ENCODE data around the gene TGIF2. TPM values are rescaled to one million over a fixed set of nuclear protein-coding genes. Genes with fewer than 3 reads are reported as not detected.

The TGIF2 gene
- total RNA-seq, 1 experiment from 2014 or later: 71.1 TPM

GRCh38 chr20:36574366-36575135 lies 1.2 kb downstream of the TGIF2 start (continued):
- TF ChIP-seq, protein P1, sequence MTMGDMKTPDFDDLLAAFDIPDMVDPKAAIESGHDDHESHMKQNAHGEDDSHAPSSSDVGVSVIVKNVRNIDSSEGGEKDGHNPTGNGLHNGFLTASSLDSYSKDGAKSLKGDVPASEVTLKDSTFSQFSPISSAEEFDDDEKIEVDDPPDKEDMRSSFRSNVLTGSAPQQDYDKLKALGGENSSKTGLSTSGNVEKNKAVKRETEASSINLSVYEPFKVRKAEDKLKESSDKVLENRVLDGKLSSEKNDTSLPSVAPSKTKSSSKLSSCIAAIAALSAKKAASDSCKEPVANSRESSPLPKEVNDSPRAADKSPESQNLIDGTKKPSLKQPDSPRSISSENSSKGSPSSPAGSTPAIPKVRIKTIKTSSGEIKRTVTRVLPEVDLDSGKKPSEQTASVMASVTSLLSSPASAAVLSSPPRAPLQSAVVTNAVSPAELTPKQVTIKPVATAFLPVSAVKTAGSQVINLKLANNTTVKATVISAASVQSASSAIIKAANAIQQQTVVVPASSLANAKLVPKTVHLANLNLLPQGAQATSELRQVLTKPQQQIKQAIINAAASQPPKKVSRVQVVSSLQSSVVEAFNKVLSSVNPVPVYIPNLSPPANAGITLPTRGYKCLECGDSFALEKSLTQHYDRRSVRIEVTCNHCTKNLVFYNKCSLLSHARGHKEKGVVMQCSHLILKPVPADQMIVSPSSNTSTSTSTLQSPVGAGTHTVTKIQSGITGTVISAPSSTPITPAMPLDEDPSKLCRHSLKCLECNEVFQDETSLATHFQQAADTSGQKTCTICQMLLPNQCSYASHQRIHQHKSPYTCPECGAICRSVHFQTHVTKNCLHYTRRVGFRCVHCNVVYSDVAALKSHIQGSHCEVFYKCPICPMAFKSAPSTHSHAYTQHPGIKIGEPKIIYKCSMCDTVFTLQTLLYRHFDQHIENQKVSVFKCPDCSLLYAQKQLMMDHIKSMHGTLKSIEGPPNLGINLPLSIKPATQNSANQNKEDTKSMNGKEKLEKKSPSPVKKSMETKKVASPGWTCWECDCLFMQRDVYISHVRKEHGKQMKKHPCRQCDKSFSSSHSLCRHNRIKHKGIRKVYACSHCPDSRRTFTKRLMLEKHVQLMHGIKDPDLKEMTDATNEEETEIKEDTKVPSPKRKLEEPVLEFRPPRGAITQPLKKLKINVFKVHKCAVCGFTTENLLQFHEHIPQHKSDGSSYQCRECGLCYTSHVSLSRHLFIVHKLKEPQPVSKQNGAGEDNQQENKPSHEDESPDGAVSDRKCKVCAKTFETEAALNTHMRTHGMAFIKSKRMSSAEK (CRISPR knock-in tag; IDR thresholded peaks at IDR 0.05; ENCODE audit: borderline replicate concordance): no peak
- TF ChIP-seq AR (CRISPR knock-in tag; IDR thresholded peaks at IDR 0.05): no peak
- no peak for TF ChIP-seq ZNF416 (CRISPR knock-in tag; IDR thresholded peaks at IDR 0.05)
- no peak for TF ChIP-seq IRF2 (CRISPR knock-in tag; IDR thresholded peaks at IDR 0.05; ENCODE audit: borderline replicate concordance, low read depth)
- TF ChIP-seq E2F4 (CRISPR knock-in tag; IDR thresholded peaks at IDR 0.05; ENCODE audit: borderline replicate concordance, low read depth): no peak
- TF ChIP-seq MXD4 (CRISPR knock-in tag; IDR thresholded peaks at IDR 0.05; ENCODE audit: borderline replicate concordance): no peak
- TF ChIP-seq USF1 (CRISPR knock-in tag; IDR thresholded peaks at IDR 0.05): no peak; the same call in 1 of the 2 replicates
- TF ChIP-seq ZNF281 (CRISPR knock-in tag; IDR thresholded peaks at IDR 0.05): 0 out of 2 replicates have a peak, but pooled peaks have one; percentile 32
- no peak for TF ChIP-seq OVOL2 (CRISPR knock-in tag; IDR thresholded peaks at IDR 0.05; ENCODE audit: borderline replicate concordance)
- TF ChIP-seq, protein P2, sequence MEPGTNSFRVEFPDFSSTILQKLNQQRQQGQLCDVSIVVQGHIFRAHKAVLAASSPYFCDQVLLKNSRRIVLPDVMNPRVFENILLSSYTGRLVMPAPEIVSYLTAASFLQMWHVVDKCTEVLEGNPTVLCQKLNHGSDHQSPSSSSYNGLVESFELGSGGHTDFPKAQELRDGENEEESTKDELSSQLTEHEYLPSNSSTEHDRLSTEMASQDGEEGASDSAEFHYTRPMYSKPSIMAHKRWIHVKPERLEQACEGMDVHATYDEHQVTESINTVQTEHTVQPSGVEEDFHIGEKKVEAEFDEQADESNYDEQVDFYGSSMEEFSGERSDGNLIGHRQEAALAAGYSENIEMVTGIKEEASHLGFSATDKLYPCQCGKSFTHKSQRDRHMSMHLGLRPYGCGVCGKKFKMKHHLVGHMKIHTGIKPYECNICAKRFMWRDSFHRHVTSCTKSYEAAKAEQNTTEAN (CRISPR knock-in tag; IDR thresholded peaks at IDR 0.05): 0 out of 2 replicates have a peak, but pooled peaks have one; percentile 54
- peak; percentile 69; the same call in 1 of the 2 replicates for TF ChIP-seq MYBL2 (CRISPR knock-in tag; IDR thresholded peaks at IDR 0.05)
- TF ChIP-seq NR2C2 (CRISPR knock-in tag; IDR thresholded peaks at IDR 0.05): no peak
- TF ChIP-seq, protein P3, sequence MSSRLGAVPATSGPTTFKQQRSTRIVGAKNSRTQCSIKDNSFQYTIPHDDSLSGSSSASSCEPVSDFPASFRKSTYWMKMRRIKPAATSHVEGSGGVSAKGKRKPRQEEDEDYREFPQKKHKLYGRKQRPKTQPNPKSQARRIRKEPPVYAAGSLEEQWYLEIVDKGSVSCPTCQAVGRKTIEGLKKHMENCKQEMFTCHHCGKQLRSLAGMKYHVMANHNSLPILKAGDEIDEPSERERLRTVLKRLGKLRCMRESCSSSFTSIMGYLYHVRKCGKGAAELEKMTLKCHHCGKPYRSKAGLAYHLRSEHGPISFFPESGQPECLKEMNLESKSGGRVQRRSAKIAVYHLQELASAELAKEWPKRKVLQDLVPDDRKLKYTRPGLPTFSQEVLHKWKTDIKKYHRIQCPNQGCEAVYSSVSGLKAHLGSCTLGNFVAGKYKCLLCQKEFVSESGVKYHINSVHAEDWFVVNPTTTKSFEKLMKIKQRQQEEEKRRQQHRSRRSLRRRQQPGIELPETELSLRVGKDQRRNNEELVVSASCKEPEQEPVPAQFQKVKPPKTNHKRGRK (CRISPR knock-in tag; IDR thresholded peaks at IDR 0.05; ENCODE audit: borderline replicate concordance): no peak
- peak; percentile 88 for TF ChIP-seq MAX (CRISPR knock-in tag; IDR thresholded peaks at IDR 0.05)
- no peak for TF ChIP-seq ZNF425 (CRISPR knock-in tag; conservative IDR thresholded peaks at IDR 0.05)
- peak; percentile 71; the same call in 1 of the 2 replicates for TF ChIP-seq NFE2L1 (CRISPR knock-in tag; IDR thresholded peaks at IDR 0.05)
- no peak for TF ChIP-seq ZNF263 (CRISPR knock-in tag; IDR thresholded peaks at IDR 0.05; ENCODE audit: low read depth)
- no peak for TF ChIP-seq ZNF232 (CRISPR knock-in tag; IDR thresholded peaks at IDR 0.05)
- TF ChIP-seq ETV6 (CRISPR knock-in tag; IDR thresholded peaks at IDR 0.05): no peak
- no peak for TF ChIP-seq ELF4 (CRISPR knock-in tag; IDR thresholded peaks at IDR 0.05; ENCODE audit: low read depth)
